ENCODE data around the gene NSF.
"Not testable (repeated sequence)": the region's sequence is repeated elsewhere in the genome, so short reads cannot be mapped to it uniquely, and the experiment has no call there.

NSF gene

DNA sequence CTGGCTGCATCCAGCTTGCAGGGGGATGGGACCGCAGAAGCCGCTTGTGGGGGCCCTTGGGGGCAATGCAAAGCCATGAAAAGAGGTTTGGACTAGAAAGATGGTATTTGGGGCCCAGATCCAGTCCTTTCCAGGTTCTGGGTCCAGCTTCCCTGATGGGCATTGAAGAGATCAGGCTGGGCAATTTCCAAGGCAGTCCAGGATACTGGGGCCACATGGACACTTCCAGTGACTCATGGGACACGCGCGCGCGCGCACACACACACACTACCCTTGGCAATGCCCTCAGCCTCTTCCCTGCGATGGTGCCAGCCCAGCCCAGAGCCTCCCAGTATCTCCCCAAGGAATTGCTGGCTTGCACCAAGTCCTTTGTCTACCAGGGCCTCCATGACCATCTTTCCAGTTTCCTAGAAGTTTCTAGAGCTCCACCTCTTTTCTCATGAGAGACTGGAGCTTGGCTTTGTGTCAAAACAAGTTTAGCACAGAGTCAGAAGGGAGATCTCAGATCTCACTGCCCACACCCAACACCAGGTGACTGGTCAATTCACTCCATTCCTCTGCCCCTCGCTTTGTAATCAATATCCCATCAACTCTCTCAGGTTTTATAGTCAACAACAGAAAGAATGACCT, 183.8 kb downstream of the NSF start:
- no peak for DNase-seq (ENCODE audit: low spot score)

DNA sequence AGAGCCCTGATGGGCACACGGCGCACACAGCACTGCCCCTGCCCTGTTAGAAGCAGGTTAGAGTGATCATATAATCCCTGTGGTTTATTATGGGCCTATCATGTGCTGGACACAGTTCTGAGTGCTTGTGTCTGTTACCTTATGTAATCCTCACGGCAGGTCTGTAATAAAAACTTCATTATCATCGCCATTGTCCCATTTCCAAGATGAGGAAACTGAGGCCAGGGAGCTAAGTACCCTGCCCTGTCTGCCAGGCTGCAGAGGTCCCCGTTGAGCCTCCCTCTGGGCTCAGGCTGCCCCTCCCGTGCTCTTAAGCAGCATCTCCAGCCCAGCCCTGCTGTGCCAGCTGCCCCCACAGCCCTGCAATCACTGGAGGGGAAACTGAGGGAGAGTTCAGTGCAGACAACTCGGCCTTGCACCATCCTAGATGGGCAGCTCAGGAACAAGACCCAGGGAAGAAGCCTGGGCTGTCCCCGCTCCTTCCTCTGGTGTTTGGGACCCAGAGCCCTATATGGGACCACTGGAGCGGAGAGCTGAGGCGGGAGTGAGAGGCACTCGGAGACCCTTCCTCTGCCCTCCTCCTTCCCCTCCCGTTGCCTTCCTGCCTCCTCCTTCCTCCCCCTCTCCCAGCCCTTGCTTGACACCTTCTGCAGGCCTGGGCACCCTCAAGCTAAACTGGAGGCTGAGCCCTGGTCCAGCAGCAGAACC, 186.0 kb downstream of the NSF start:
- DNase-seq (ENCODE audit: low spot score) = no peak

GRCh38 chr17:46777943-46778915, 187.8 kb downstream of the NSF start:
- DNase-seq (ENCODE audit: low spot score) = peak; percentile 45

DNA sequence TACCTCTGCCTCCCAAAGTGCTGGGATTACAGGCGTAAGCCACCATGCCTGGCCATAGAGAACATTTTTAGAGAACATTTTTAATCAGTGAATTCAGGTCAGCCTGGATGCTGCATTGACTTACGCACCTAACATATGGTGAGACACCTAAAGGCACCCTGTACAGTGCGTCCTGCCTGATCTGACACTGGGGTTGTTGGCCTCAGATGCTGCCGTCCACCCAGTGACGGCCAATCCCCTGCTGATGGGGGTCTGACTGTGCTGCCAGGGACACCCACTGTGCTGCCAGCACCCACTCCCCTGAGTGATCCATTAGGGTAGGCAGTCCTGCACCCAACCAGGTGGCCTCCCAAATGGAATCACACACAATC, 189.5 kb downstream of the NSF start:
- DNase-seq (ENCODE audit: low spot score) = no peak

DNA sequence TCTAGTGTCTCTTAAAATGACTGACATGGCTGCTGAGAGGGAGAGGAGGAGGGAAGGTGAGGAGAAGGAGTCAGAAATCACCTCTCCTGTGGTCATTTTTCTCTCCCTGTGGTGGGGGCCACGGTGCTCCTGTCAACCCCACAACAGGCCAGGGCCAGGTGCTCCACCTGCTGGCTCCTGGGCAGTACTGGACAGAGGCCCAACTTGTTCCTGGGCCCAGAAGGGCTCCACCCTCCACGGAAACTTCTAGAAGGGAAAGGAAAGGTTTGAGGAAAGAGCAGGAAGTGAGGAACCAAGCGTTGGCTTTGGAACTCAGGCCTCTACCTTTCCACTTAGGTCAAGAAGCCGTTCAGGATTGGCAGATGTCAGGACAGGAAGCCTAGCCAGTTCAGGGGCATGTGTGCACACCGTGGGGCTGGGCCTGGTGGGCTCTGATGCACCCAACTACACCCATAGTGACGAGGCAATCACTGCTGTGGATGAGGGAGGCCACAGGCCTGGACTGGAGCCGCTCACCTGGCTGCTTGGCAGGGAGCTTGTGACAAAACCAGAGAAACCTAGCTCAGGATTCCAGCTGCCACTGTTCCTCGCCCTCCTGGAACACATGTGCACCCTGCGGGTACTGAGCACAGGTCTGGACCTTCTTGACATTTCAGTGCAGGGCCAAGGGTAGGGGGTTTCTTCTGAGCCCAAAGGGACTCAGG, 191.9 kb downstream of the NSF start:
- no peak for DNase-seq (ENCODE audit: low spot score)

- no peak for DNase-seq (ENCODE audit: low spot score)
Measured at GRCh38 chr17:46783031-46783593, 192.6 kb downstream of the NSF start.

DNA sequence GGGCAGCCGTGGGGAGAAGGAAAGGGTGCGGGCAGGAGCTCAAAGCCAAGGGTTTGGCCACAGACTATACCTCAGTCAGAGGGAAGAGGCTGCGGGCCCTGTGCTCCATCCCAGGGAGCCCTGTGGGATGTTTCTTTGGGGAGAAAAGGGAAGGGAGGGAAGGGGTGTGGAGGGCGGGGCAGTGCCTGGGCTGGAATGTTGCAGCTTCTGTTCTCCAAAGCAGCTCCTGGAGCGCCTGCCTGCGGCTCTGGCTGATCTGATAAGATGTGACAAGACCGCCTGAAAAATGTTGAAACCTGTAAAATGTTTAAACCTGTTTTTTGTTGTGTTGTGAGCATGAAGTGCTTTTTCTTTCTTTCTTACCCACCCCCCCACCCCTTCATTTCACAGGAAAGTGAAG, 195.2 kb downstream of the NSF start:
- DNase-seq (ENCODE audit: low spot score) = no peak

DNA sequence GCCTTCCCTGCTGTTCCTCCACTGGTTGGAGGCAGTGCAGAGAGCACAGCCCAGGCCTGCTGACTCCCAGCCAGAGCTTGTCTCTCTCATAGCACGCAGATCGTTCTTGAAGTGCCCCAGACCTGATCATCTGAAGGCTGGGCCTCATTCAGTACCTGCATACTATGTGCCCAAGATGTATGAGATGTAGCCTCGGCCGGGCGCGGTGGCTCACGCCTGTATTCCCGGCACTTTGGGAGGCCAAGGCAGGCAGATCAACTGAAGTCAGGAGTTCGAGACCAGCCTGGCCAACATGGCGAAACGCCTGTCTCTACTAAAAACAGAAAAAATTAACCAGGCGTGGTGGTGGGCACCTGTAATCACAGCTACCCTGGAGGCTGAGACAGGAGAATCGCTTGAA, 197.0 kb downstream of the NSF start:
- no peak for DNase-seq (ENCODE audit: low spot score)

- no peak for DNase-seq (ENCODE audit: low spot score)
Measured at GRCh38 chr17:46788300-46788699, 197.8 kb downstream of the NSF start.

DNA sequence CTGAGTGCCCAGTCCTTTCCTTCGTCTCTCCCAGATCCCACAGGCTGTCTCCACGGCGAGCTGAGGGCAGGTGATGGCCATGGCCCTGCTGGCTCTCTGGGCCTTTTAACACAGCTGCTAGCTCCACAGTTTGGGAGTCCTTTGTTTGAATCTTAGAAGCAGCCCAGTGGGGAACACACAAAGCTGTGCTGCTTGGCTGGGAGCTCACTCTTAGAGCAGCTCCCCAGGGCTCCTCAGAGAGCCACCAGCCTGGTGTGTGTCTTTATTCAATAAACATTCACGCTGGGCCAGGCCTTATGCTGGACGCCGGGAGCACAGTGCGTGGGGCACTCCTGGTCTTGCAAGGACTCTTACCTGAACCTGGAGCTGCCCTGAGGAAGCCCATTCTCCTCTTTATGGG, 198.3 kb downstream of the NSF start:
- no peak for DNase-seq (ENCODE audit: low spot score)

DNA sequence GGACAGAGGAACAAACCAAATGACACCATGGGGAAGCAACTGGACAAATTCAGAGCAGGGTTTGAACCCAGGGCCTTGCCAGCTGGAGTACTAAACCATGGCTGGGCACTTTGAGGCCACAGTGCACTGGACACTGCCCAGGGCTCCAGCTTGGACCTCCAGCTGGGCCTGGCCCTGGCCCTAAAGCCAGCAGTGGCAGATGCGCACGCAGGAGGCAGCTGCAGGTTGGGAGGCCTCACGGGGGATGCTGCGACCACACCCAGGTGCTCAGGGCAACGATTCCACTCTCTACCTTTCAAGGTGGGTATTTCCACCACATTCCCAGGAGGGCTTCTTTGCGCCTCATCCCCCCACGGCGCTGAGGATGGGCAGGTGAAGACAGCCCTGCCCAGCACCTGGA, 199.1 kb downstream of the NSF start:
- DNase-seq (ENCODE audit: low spot score) = no peak

DNA sequence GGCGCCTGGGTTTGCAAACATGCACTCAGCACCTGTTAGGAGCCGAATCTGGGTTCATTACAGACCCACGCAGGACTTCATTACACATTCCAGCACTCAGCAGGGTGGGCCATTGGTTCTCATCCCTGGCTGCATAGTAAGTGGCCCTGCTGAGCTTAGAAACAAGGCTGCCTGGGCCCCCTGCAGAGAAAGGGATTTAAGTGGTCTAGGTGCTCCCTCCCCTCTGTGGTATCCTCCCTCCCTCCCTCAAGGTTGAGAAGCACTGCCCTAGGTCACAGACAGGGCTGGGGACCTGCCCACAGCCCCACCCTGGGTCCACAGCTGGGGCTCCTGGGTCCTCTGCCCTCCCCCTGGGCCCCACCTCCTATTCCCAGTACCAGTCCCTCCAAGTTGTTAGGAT, 199.7 kb downstream of the NSF start:
- no peak for DNase-seq (ENCODE audit: low spot score)

DNA sequence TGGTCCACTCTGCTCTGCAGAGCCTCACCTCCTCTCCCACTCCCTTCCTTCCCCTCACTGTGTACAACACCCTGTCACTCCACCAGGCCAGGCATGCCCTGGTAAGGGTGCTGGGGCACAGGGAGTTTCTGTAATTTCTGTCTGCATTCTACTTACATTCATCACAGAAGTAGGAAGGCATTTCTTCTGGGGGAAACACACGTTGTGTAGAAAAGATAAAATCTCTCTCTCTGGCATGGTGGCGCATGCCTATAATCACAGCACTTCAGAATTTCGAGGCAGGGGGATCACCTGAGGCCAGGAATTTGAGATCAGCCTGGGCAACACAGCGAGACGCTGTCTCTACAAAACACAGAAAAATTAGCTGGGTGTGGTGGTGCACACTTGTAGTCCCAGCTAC, 201.1 kb downstream of the NSF start:
- no peak for DNase-seq (ENCODE audit: low spot score)

GRCh38 chr17:46792071-46792470, 201.6 kb downstream of the NSF start:
- DNase-seq (ENCODE audit: low spot score) = no peak

- not testable (repeated sequence) for DNase-seq (ENCODE audit: low spot score)
Measured at GRCh38 chr17:46793023-46793422, 202.6 kb downstream of the NSF start.

DNA sequence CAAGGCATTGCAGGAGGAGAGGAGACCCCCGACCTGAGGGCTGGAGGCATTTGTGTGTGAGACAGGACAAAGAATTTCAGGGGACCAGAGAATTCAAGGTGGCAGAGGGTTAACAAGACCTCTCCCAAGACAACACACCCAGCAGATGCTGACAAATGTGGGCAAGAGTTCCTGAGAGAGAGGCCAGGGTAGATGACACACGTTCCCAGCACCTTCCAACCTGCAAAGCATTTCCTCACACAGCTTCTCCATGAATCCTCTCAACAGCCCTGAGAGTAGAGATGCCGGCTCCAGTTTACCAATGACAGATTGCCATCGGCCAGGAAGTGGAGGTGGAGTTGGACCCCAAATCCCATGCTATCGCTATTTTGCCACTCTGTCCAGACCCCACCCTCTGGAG, 203.1 kb downstream of the NSF start:
- no peak for DNase-seq (ENCODE audit: low spot score)

- DNase-seq (ENCODE audit: low spot score) = no peak
Measured at GRCh38 chr17:46794318-46794717, 203.8 kb downstream of the NSF start.

DNA sequence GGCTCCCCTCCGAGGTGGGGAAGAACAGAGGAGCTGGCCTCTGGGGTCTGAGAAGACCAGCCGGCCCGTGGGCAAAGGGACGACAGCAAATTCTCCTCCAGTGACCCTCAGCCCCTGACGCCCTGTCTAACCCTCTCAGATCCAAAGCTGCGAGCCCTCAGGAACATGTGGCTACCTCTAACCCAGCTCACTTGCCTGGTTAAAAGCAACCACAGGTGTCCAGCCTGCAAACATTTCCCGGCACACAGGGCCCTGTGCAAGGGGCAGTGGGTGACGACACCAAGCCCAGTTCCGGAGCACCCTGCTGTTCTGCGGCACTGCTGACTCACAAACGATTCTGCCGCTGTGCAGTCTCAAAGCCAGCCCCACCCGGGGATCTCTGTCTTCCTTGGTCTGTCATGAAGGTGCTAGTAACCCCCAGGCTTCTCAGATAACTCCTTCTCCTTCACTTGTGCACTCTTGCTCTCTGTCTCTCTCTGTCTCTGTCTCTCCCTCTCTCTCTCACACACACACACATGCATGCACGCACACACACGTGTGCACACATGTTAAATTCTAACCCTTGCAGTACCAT, 205.0 kb downstream of the NSF start:
- DNase-seq (ENCODE audit: low spot score) = no peak

GRCh38 chr17:46796084-46796483, 205.6 kb downstream of the NSF start:
- no peak for DNase-seq (ENCODE audit: low spot score)

DNA sequence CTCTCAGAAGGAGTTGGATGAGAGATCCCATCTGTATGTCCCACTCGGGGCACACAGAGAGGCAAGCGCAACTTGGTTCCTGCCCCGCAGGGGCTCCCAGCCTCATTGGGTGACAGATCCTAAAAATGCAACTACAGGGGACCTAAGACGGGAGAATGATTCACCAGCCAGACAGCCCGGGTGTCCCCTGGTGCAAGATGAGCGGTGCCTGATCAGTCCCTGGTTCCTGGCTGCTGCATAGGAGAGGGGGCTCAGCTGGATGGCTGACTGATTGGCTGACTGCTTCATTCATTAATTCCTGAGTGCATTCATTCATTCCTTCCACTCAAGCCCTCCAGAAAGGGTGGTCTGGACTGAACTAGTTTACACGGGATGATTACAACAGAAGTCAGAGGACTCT, 206.1 kb downstream of the NSF start:
- no peak for DNase-seq (ENCODE audit: low spot score)

- DNase-seq (ENCODE audit: low spot score) = no peak
Measured at GRCh38 chr17:46796956-46797530, 206.6 kb downstream of the NSF start.

Measured in Ammon's horn (tissue), 1 donor.